GM19240 (cell line): Measurements from ENCODE around the gene ZCCHC17.
"Not testable (repeated sequence)": the region's sequence is repeated elsewhere in the genome, so short reads cannot be mapped to it uniquely, and the experiment has no call there.

Source experiments
- DNase-seq: peaks from one replicate; pipeline ENCODE4 v3.0.0; 2011; ENCODE audit warnings: low spot score; ENCODE audit not compliant: insufficient read length

ZCCHC17 gene

GRCh38 chr1:31296486-31297276 lies at the start of gene ZCCHC17, which contains the start of gene SNRNP40:
Gene ZCCHC17, plus strand, starts transcription at chr1:31297032. Its CDS starts 13,067 bp downstream, at chr1:31310099.
Gene SNRNP40, minus strand, starts transcription at chr1:31296788. Its CDS starts 37 bp downstream, at chr1:31296751.
- peak; percentile 81 for DNase-seq

GRCh38 chr1:31248276-31248675 lies 48.6 kb upstream of the ZCCHC17 start:
- DNase-seq: no peak

GRCh38 chr1:31249854-31250253 lies 47.0 kb upstream of the ZCCHC17 start:
- DNase-seq: no peak

- DNase-seq: no peak
Measured at GRCh38 chr1:31257213-31257612, 39.6 kb upstream of the ZCCHC17 start.

- no peak for DNase-seq
Measured at GRCh38 chr1:31258581-31258980, 38.3 kb upstream of the ZCCHC17 start.

- DNase-seq: no peak
Measured at GRCh38 chr1:31259746-31260145, 37.1 kb upstream of the ZCCHC17 start.

GRCh38 chr1:31261916-31262315 lies 34.9 kb upstream of the ZCCHC17 start:
- DNase-seq: no peak

GRCh38 chr1:31262393-31262792 lies 34.4 kb upstream of the ZCCHC17 start:
- not testable (repeated sequence) for DNase-seq

- no peak for DNase-seq
Measured at GRCh38 chr1:31263408-31263807, 33.4 kb upstream of the ZCCHC17 start.

- no peak for DNase-seq
Measured at GRCh38 chr1:31264790-31265386, 31.9 kb upstream of the ZCCHC17 start.

GRCh38 chr1:31266547-31266946 lies 30.3 kb upstream of the ZCCHC17 start:
- DNase-seq: no peak

GRCh38 chr1:31272369-31272768 lies 24.5 kb upstream of the ZCCHC17 start:
- no peak for DNase-seq

- no peak for DNase-seq
Measured at GRCh38 chr1:31273619-31274018, 23.2 kb upstream of the ZCCHC17 start.

GRCh38 chr1:31282426-31282825 lies 14.4 kb upstream of the ZCCHC17 start:
- not testable (repeated sequence) for DNase-seq

- not testable (repeated sequence) for DNase-seq
Measured at GRCh38 chr1:31287791-31288190, 9.0 kb upstream of the ZCCHC17 start.

- no peak for DNase-seq
Measured at GRCh38 chr1:31289021-31289420, 7.8 kb upstream of the ZCCHC17 start.

GRCh38 chr1:31295874-31296485 lies 852 bp upstream of the ZCCHC17 start:
- DNase-seq: no peak

- no peak for DNase-seq
Measured at GRCh38 chr1:31297277-31298247, 730 bp downstream of the ZCCHC17 start.

- no peak for DNase-seq
Measured at GRCh38 chr1:31299365-31299764, 2.5 kb downstream of the ZCCHC17 start.

- no peak for DNase-seq
Measured at GRCh38 chr1:31300193-31300592, 3.4 kb downstream of the ZCCHC17 start.
